Fibroblast of skin of scalp (primary cell): Measurements from ENCODE around the gene SLIT3.

ENCODE experiments used
- DNase-seq: peaks from one replicate; pipeline ENCODE4 v3.0.0-alpha.2; 2013

Gene SLIT3

GRCh38 chr5:168917947-168918600 is 382.9 kb downstream of the SLIT3 start:
- DNase-seq = no peak

GRCh38 chr5:168916852-168917251 is 384.1 kb downstream of the SLIT3 start:
- no peak for DNase-seq

- no peak for DNase-seq
Measured at GRCh38 chr5:168916266-168916665, 384.7 kb downstream of the SLIT3 start.

GRCh38 chr5:168914491-168914890 is 386.4 kb downstream of the SLIT3 start:
- no peak for DNase-seq

- DNase-seq = no peak
Measured at GRCh38 chr5:168910874-168911273, 390.1 kb downstream of the SLIT3 start.

GRCh38 chr5:168908207-168908606 is 392.7 kb downstream of the SLIT3 start:
- DNase-seq = peak; percentile 60

- no peak for DNase-seq
Measured at GRCh38 chr5:168903061-168903460, 397.9 kb downstream of the SLIT3 start.

- DNase-seq = no peak
Measured at GRCh38 chr5:168899673-168900072, 401.3 kb downstream of the SLIT3 start.

- no peak for DNase-seq
Measured at GRCh38 chr5:168899264-168899663, 401.7 kb downstream of the SLIT3 start.

GRCh38 chr5:168898247-168898911 is 402.6 kb downstream of the SLIT3 start:
- no peak for DNase-seq

- no peak for DNase-seq
Measured at GRCh38 chr5:168897387-168898122, 403.4 kb downstream of the SLIT3 start.

- DNase-seq = no peak
Measured at GRCh38 chr5:168895295-168896071, 405.5 kb downstream of the SLIT3 start.

GRCh38 chr5:168893283-168893682 is 407.7 kb downstream of the SLIT3 start:
- DNase-seq = no peak

- DNase-seq = no peak
Measured at GRCh38 chr5:168892618-168893186, 408.2 kb downstream of the SLIT3 start.

GRCh38 chr5:168890816-168891812 is 409.8 kb downstream of the SLIT3 start:
- no peak for DNase-seq

GRCh38 chr5:168889039-168889438 is 411.9 kb downstream of the SLIT3 start:
- no peak for DNase-seq

- no peak for DNase-seq
Measured at GRCh38 chr5:168887931-168888330, 413.0 kb downstream of the SLIT3 start.

- no peak for DNase-seq
Measured at GRCh38 chr5:168886157-168886556, 414.8 kb downstream of the SLIT3 start.

- DNase-seq = no peak
Measured at GRCh38 chr5:168885324-168886120, 415.4 kb downstream of the SLIT3 start.

- DNase-seq = no peak
Measured at GRCh38 chr5:168883991-168884390, 416.9 kb downstream of the SLIT3 start.
